Dendritic cell treated with granulocyte-macrophage colony-stimulating factor and Interleukin-4, amounts not matched to agents 40 ng/mL and 50 ng/mL, for 4 days (primary cell): ENCODE results near the gene ATP2B2.

Source experiments
- H3K27ac Mint-ChIP-seq: one replicate; pipeline ENCODE4 v1.8.0; 2022; ENCODE audit warnings: mild to moderate bottlenecking, mixed read lengths
- H3K27me3 Mint-ChIP-seq: one replicate; pipeline ENCODE4 v1.8.0; 2022; ENCODE audit warnings: mild to moderate bottlenecking, mixed read lengths
- H3K36me3 Mint-ChIP-seq: one replicate; pipeline ENCODE4 v1.8.0; 2022; ENCODE audit warnings: low read depth, mixed read lengths
- H3K4me1 Mint-ChIP-seq: one replicate; pipeline ENCODE4 v1.8.0; 2022; ENCODE audit warnings: low read depth, mixed read lengths
- H3K4me3 Mint-ChIP-seq: one replicate; pipeline ENCODE4 v1.8.0; 2022; ENCODE audit warnings: mild to moderate bottlenecking, moderate library complexity, mixed read lengths
- H3K9me3 Mint-ChIP-seq: one replicate; pipeline ENCODE4 v1.8.0; 2022; ENCODE audit warnings: mixed read lengths
- intact Hi-C: fragments of 100-400 bp; cut with micrococcal nuclease; formaldehyde crosslinking; loops from one replicate; pipeline ENCODE4 v1.15.0; 2022

The ATP2B2 gene

GRCh38 chr3:10522646-10523303 is 17.4 kb upstream of the ATP2B2 start:
- intact Hi-C loops, result no loop called here
- Mint-ChIP-seq H3K4me1 (no peaks in the 10 kb centered on the region), H3K27me3 (peaks cover 24% of the 10 kb centered on the region), H3K9me3 (no peaks in the 10 kb centered on the region), H3K4me3 (no peak overlapping the region), H3K36me3 (no peaks in the 10 kb centered on the region), H3K27ac (no peak overlapping the region)

- peaks cover 24% of the 10 kb centered on the region for H3K27me3 Mint-ChIP-seq
These were observed 16.5 kb upstream of the ATP2B2 start for GRCh38 chr3:10521772-10522441.

GRCh38 chr3:10520072-10520471 is 14.7 kb upstream of the ATP2B2 start:
- H3K27me3 Mint-ChIP-seq, result peaks cover 22% of the 10 kb centered on the region
- no peak overlapping the region for H3K27ac Mint-ChIP-seq
- H3K4me1 Mint-ChIP-seq, result no peaks in the 10 kb centered on the region
- H3K36me3 Mint-ChIP-seq, result no peaks in the 10 kb centered on the region
- intact Hi-C loops, result no loop called here
- no peak overlapping the region for H3K4me3 Mint-ChIP-seq
- no peaks in the 10 kb centered on the region for H3K9me3 Mint-ChIP-seq

More at GRCh38 chr3:10521772-10522441, 16.5 kb upstream of the ATP2B2 start:
- H3K27ac Mint-ChIP-seq, result no peak overlapping the region
- H3K4me3 Mint-ChIP-seq, result no peak overlapping the region
- no peaks in the 10 kb centered on the region for H3K36me3 Mint-ChIP-seq
- intact Hi-C loops, result no loop called here
- H3K4me1 Mint-ChIP-seq, result no peaks in the 10 kb centered on the region
- no peaks in the 10 kb centered on the region for H3K9me3 Mint-ChIP-seq

DNA sequence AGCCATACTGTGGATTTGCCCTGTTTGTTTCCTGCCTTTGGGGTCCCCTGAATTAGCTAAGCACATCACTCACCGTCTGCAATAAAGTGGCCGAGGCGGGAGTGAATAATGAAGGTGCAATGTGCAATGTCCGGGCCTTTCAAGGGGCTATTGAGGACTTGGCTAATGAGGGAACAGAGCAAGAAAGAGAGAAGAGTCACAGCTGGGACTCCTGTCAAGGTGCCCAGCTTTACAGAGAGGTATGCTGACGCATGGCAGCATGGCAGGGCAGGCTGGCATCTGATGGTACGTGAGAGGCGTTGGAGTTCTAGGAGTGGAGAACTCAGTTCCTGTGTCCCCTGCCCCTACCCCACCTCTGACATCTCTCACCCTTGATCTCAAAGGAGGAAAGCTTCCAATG is 13.8 kb upstream of the ATP2B2 start:
- intact Hi-C loops, result no loop called here
- Mint-ChIP-seq H3K4me3 (no peak overlapping the region), H3K4me1 (no peaks in the 10 kb centered on the region), H3K27me3 (peaks cover 16% of the 10 kb centered on the region), H3K9me3 (no peaks in the 10 kb centered on the region), H3K27ac (no peak overlapping the region), H3K36me3 (no peaks in the 10 kb centered on the region)

DNA sequence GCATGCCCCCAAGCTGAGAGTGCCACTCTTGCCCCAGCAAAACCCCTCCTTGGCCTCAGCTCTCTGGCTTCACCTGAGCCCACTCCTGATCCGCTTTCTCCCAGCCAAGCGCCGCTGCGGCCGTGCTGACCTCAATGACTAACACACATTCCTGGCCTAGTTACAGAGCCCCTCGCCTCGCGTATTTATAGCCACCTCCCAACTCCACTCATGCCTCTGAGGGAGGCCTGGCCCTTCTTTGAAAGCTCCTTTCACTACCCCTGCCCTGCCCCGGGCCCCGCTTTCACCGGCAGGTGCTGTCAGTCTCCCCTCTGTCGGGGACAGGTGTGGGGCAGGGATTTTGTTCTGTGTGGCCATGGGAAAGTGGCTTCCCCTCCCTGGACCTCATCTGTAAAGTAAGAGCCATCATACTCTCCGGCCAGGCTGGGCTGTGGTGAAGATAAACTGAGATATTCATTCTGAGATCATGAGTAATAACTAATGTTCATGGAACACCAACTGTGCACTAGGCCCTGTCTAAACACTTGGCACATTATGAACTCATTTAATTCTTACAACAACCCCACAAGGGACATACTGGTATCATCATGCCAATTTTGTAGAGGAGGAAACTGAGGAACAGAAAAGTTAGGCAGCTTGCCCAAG is 13.2 kb upstream of the ATP2B2 start:
- peaks cover 10% of the 10 kb centered on the region for H3K27me3 Mint-ChIP-seq
- H3K4me1 Mint-ChIP-seq, result no peaks in the 10 kb centered on the region
- H3K36me3 Mint-ChIP-seq, result no peaks in the 10 kb centered on the region
- intact Hi-C loops, result no loop called here
- H3K4me3 Mint-ChIP-seq, result no peak overlapping the region
- H3K27ac Mint-ChIP-seq, result no peak overlapping the region
- H3K9me3 Mint-ChIP-seq, result no peaks in the 10 kb centered on the region

DNA sequence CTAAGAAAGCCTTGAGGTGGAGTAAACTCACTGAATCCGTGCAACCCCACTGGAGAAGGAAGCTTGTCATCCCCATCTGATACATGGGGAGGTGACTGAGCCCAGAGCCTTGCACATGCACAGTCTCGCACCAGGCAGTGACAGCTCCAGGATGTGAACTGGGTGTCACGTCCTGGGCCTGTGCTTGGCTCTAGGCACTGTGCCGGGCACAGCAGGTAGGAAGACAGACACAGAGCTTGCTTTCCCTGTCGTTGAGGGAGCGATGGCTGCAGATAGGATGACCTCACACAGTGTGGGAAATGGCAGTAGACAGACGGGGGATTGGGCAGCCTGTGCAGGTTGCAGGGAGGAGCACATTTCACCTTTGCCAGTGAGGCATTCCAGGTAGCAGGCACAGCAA is 12.2 kb upstream of the ATP2B2 start:
- H3K4me1 Mint-ChIP-seq, result no peaks in the 10 kb centered on the region
- H3K27ac Mint-ChIP-seq, result no peak overlapping the region
- peaks cover 3% of the 10 kb centered on the region for H3K27me3 Mint-ChIP-seq
- no peak overlapping the region for H3K4me3 Mint-ChIP-seq
- H3K36me3 Mint-ChIP-seq, result no peaks in the 10 kb centered on the region
- H3K9me3 Mint-ChIP-seq, result no peaks in the 10 kb centered on the region
- intact Hi-C loops, result no loop called here

- Mint-ChIP-seq H3K9me3 (no peaks in the 10 kb centered on the region), H3K4me3 (no peak overlapping the region), H3K36me3 (no peaks in the 10 kb centered on the region), H3K4me1 (no peaks in the 10 kb centered on the region), H3K27ac (no peak overlapping the region), H3K27me3 (peaks cover under 1% of the 10 kb centered on the region)
- intact Hi-C loops, result no loop called here
These were observed 11.4 kb upstream of the ATP2B2 start for GRCh38 chr3:10516544-10517452.

DNA sequence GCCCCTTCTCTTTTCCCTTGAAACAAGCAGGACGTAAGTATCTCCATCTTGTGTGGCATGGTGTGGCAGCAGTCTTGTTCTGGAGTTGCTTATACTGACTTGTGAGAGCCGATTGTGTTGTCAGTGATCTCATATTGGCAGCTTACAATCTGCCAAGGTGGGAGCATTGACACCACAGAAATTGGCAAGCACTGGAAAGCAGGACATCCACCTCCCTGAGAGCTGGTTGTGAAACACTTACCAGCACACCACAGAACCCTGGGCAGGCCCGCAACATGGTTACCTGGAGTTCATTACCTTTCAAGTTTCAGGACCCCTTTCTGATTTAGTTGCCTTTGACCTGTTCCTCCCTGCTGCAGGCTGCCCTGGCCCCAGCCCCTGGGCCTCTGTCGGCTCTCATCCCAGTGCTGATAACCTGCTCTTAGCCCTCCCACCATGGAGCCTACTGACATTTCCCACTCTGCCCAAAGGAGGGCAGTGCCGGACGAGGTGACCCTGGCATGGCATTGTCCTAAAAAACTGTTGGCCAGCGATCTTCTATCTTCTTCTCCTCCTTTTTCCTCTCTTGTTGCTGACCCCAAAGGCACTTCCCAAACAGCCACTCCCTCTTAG is 10.6 kb upstream of the ATP2B2 start:
- Mint-ChIP-seq H3K27ac (no peak overlapping the region), H3K4me3 (no peak overlapping the region), H3K4me1 (no peaks in the 10 kb centered on the region), H3K36me3 (no peaks in the 10 kb centered on the region), H3K9me3 (no peaks in the 10 kb centered on the region), H3K27me3 (no peaks in the 10 kb centered on the region)
- intact Hi-C loops, result no loop called here

DNA sequence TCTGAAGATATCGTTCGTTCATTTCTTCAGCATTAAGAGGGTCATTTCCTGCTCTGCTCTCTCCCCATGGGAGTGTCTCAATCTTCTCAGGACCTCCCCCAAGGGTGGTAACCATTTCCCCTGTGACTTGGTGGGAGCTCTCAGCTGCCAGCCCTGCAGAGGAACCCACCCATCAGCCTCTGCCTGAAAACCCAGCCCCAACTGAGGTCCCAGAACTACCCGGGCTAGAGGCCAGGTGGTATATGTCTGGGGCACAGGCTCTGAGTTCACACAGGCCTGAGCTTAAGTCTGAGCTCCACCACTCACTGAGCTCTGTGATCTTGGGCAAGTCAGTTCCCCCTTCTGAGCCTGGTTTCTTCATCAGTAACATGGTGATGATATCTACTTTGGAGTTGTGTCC is 10.0 kb upstream of the ATP2B2 start:
- Mint-ChIP-seq H3K9me3 (no peaks in the 10 kb centered on the region), H3K4me3 (no peak overlapping the region), H3K27me3 (no peaks in the 10 kb centered on the region), H3K4me1 (no peaks in the 10 kb centered on the region), H3K27ac (no peak overlapping the region), H3K36me3 (no peaks in the 10 kb centered on the region)
- intact Hi-C loops, result no loop called here

GRCh38 chr3:10514407-10515069 is 9.2 kb upstream of the ATP2B2 start:
- no peaks in the 10 kb centered on the region for H3K4me1 Mint-ChIP-seq
- no peaks in the 10 kb centered on the region for H3K9me3 Mint-ChIP-seq
- intact Hi-C loops, result no loop called here
- H3K27me3 Mint-ChIP-seq, result no peaks in the 10 kb centered on the region
- no peak overlapping the region for H3K4me3 Mint-ChIP-seq
- H3K27ac Mint-ChIP-seq, result no peak overlapping the region
- H3K36me3 Mint-ChIP-seq, result no peaks in the 10 kb centered on the region

- Mint-ChIP-seq H3K9me3 (no peaks in the 10 kb centered on the region), H3K4me1 (no peaks in the 10 kb centered on the region), H3K27me3 (peaks cover 3% of the 10 kb centered on the region), H3K27ac (no peak overlapping the region), H3K4me3 (no peak overlapping the region), H3K36me3 (no peaks in the 10 kb centered on the region)
- intact Hi-C loops, result no loop called here
These were observed 7.9 kb upstream of the ATP2B2 start for GRCh38 chr3:10513306-10513705.

GRCh38 chr3:10512687-10513086 is 7.3 kb upstream of the ATP2B2 start:
- no peaks in the 10 kb centered on the region for H3K9me3 Mint-ChIP-seq
- peaks cover 3% of the 10 kb centered on the region for H3K27me3 Mint-ChIP-seq
- no peak overlapping the region for H3K4me3 Mint-ChIP-seq
- H3K36me3 Mint-ChIP-seq, result no peaks in the 10 kb centered on the region
- intact Hi-C loops, result no loop called here
- H3K4me1 Mint-ChIP-seq, result no peaks in the 10 kb centered on the region
- no peak overlapping the region for H3K27ac Mint-ChIP-seq

DNA sequence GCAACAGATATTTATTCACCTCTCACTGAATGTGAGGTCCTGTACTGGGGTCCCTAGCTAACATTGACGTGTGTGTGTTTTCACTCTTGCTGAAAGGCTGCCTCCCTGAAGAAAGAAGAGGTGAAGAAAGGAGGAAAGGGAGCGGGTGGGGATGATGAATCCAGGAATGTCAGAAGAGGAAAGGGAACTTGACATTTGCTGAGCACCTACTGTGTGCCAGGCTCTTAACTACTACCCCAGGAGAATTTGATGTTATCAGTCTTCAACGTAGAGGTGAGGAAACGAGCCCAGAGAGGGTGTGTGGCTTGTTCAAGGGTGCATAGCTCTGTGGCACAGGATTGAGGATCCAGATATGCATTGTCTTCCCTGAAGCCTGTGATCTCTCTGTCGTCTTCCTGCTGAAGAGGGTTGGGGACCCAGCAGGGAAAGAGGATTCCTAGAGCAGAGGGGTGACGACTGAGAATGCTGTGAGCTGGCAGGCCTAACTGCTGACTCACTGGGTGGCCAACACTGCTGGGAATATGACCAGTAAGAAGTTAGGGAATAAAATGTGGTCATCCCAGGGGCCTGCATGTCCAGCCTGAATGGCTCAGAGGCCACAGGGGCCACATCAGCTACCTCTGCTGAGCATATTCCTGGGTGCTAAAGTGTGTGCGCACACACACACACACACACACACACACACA is 6.6 kb upstream of the ATP2B2 start:
- H3K4me3 Mint-ChIP-seq, result no peak overlapping the region
- H3K27me3 Mint-ChIP-seq, result peaks cover 7% of the 10 kb centered on the region
- H3K4me1 Mint-ChIP-seq, result no peaks in the 10 kb centered on the region
- H3K9me3 Mint-ChIP-seq, result no peaks in the 10 kb centered on the region
- intact Hi-C loops, result no loop called here
- no peaks in the 10 kb centered on the region for H3K36me3 Mint-ChIP-seq
- H3K27ac Mint-ChIP-seq, result no peak overlapping the region
